Mesendoderm (in vitro differentiated cells): ENCODE measurements around the gene REN.

Experiments
- DNase-seq: peaks from one replicate; pipeline ENCODE4 v3.0.0; 2013
- H2AK5ac ChIP-seq: 2 replicates; pipeline ENCODE4 v1.6.1; 2013; ENCODE audit warnings: low read length, inconsistent platforms
- H2BK120ac ChIP-seq: 2 replicates; pipeline ENCODE4 v1.6.1; 2013; ENCODE audit warnings: low read depth, mild to moderate bottlenecking, low read length, moderate library complexity, mixed read lengths
- H2BK15ac ChIP-seq: replicated peaks from 2 replicates; pipeline ENCODE4 v1.6.1; 2013; ENCODE audit warnings: low read depth, mild to moderate bottlenecking, moderate library complexity
- H2BK5ac ChIP-seq: 2 replicates; pipeline ENCODE4 v1.6.1; 2013; ENCODE audit warnings: low read length, inconsistent platforms
- H3K18ac ChIP-seq: 2 replicates; pipeline ENCODE4 v1.6.1; 2013; ENCODE audit warnings: mild to moderate bottlenecking, low read length, mixed read lengths
- H3K23ac ChIP-seq: one replicate; pipeline ENCODE4 v1.6.1; 2013; ENCODE audit warnings: low read length
- H3K27ac ChIP-seq: 2 replicates; pipeline ENCODE4 v1.5.1; 2013; ENCODE audit warnings: low read depth, mild to moderate bottlenecking, inconsistent platforms, low read length, moderate library complexity
- H3K27me3 ChIP-seq: 2 replicates; pipeline ENCODE4 v1.6.1; 2013; ENCODE audit warnings: low read length, control low read depth, mild to moderate bottlenecking, inconsistent platforms; ENCODE audit not compliant: insufficient read depth, poor library complexity
- H3K36me3 ChIP-seq: 2 replicates; pipeline ENCODE4 v1.6.1; 2013; ENCODE audit warnings: low read length, inconsistent platforms; ENCODE audit not compliant: control insufficient read depth, insufficient read depth
- H3K4ac ChIP-seq: one replicate; pipeline ENCODE4 v1.6.1; 2013; ENCODE audit warnings: low read depth, mild to moderate bottlenecking, low read length, moderate library complexity
- H3K4me1 ChIP-seq: 2 replicates; pipeline ENCODE4 v1.6.1; 2013; ENCODE audit warnings: low read depth, low read length, inconsistent platforms; ENCODE audit not compliant: control insufficient read depth
- H3K4me2 ChIP-seq: 2 replicates; pipeline ENCODE4 v1.6.1; 2013; ENCODE audit warnings: low read length
- H3K4me3 ChIP-seq: 2 replicates; pipeline ENCODE4 v1.5.1; 2013; ENCODE audit warnings: mild to moderate bottlenecking, low read length
- H3K56ac ChIP-seq: one replicate; pipeline ENCODE4 v1.6.1; 2013; ENCODE audit warnings: low read length
- H3K79me1 ChIP-seq: 2 replicates; pipeline ENCODE4 v1.6.1; 2013; ENCODE audit warnings: low read length, inconsistent platforms
- H3K79me2 ChIP-seq: 2 replicates; pipeline ENCODE4 v1.6.1; 2013; ENCODE audit warnings: mild to moderate bottlenecking, low read length; ENCODE audit not compliant: control insufficient read depth, insufficient read depth
- H3K9ac ChIP-seq: 2 replicates; pipeline ENCODE4 v1.6.1; 2013; ENCODE audit warnings: low read length, inconsistent platforms
- H4K5ac ChIP-seq: one replicate; pipeline ENCODE4 v1.6.1; 2013; ENCODE audit warnings: low read length
- H4K8ac ChIP-seq: one replicate; pipeline ENCODE4 v1.6.1; 2013; ENCODE audit warnings: low read depth, mild to moderate bottlenecking, control low read depth, low read length, moderate library complexity
- WGBS: extraction: QIAGEN DNeasy Blood & Tissue Kit; methylation state at CpG from one replicate; pipeline ENCODE4 v1.1.7; 2013; ENCODE audit warnings: low lambda C conversion rate, missing lambda C conversion rate; ENCODE audit not compliant: insufficient coverage; ENCODE audit errors: extremely low coverage; 5-methylcytosine and 5-hydroxymethylcytosine counted together

Gene REN

GRCh38 chr1:204169858-204170257, 3.7 kb upstream of the REN start:
- no peak overlapping the region for H4K8ac ChIP-seq
- DNase-seq, result peak; percentile 42
- H3K23ac ChIP-seq, result no peak overlapping the region
- no peak overlapping the region for H2BK120ac ChIP-seq
- H4K5ac ChIP-seq, result no peak overlapping the region
- no peaks in the 10 kb centered on the region for H3K79me1 ChIP-seq
- H3K4me3 ChIP-seq, result no peak overlapping the region
- no peak overlapping the region for H3K56ac ChIP-seq
- no peak overlapping the region for H2BK15ac ChIP-seq
- no peak overlapping the region for H2BK5ac ChIP-seq
- H3K4ac ChIP-seq, result no peak overlapping the region
- H3K4me1 ChIP-seq, result no peaks in the 10 kb centered on the region
- no peak overlapping the region for H3K9ac ChIP-seq
- H3K79me2 ChIP-seq, result no peaks in the 10 kb centered on the region
- no peak overlapping the region for H3K4me2 ChIP-seq
- H3K18ac ChIP-seq, result no peak overlapping the region
- H2AK5ac ChIP-seq, result no peak overlapping the region
- WGBS, result no CpG with 5 or more reads among the region's 4 CpGs
- no peaks in the 10 kb centered on the region for H3K27me3 ChIP-seq
- H3K36me3 ChIP-seq, result no peaks in the 10 kb centered on the region
- no peak overlapping the region for H3K27ac ChIP-seq

DNA sequence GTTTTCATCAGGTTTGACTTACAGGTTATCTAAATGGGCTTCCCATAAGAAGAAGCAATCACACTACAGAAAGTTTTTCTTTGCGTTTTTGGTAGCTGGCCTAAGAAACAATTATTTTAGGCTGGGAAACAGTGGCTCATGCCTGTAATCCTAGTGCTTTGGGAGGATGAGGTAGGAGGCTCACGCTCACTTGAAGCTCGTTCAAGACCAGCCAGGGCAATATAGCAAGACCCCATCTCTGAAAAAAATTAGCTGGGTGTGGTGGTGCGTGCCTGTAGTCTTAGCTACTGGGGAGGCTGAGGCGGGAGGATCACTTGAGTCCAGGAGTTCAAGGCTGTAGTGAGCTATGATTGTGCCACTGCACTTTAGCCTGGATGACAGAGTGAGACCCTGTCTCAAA, 1.6 kb upstream of the REN start:
- Histone ChIP-seq H3K4me3 (no peak overlapping the region), H3K27ac (no peak overlapping the region), H3K79me1 (no peaks in the 10 kb centered on the region), H4K5ac (no peak overlapping the region), H3K23ac (no peak overlapping the region), H3K4me2 (no peak overlapping the region), H3K18ac (no peak overlapping the region), H2AK5ac (no peak overlapping the region), H2BK5ac (no peak overlapping the region), H3K4me1 (no peaks in the 10 kb centered on the region), H3K9ac (no peak overlapping the region), H3K4ac (no peak overlapping the region), H3K27me3 (no peaks in the 10 kb centered on the region), H2BK15ac (no peak overlapping the region), H3K56ac (no peak overlapping the region), H3K79me2 (no peaks in the 10 kb centered on the region), H3K36me3 (no peaks in the 10 kb centered on the region), H4K8ac (no peak overlapping the region), H2BK120ac (no peak overlapping the region)
- no peak for DNase-seq
- WGBS, result no CpG with 5 or more reads among the region's 5 CpGs

DNA sequence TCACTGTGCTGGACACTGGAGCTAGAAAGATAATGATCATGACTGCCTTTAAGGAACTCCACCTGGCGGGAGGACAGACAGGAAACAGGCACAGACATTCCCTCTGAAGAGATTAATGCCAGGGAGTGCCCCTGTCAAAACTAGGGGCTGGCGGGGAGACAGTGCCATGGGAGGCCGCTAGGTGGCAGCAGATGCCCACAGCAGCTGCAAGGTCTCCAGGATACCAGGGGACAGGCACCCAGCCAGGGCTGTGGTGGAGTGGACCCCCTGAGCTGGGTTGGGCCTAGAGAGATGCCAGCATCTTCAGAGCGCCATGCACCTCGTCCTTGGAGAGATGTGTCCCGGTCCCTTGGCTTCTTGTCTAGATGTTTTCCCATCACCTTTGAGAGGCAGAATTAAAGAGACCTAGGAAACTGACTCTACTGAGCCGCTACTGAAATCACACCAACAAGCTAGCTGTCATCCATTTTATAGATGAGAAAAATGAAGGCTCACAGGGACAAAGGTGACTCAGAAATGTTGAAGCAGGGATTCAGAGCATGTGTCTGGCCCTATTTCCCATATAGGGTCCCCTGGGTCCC, 3.6 kb downstream of the REN start:
- Histone ChIP-seq H4K8ac (no peak overlapping the region), H3K36me3 (no peaks in the 10 kb centered on the region), H3K9ac (no peak overlapping the region), H4K5ac (no peak overlapping the region), H3K23ac (no peak overlapping the region), H3K4ac (no peak overlapping the region), H2BK5ac (no peak overlapping the region), H3K18ac (no peak overlapping the region), H2AK5ac (no peak overlapping the region), H3K4me3 (no peak overlapping the region), H3K56ac (no peak overlapping the region), H3K4me1 (no peaks in the 10 kb centered on the region), H3K79me2 (no peaks in the 10 kb centered on the region), H3K4me2 (no peak overlapping the region), H2BK120ac (no peak overlapping the region), H3K79me1 (no peaks in the 10 kb centered on the region), H3K27me3 (no peaks in the 10 kb centered on the region), H3K27ac (no peak overlapping the region), H2BK15ac (no peak overlapping the region)
- peak; percentile 82 for DNase-seq
- WGBS, result no CpG with 5 or more reads among the region's 7 CpGs

DNA sequence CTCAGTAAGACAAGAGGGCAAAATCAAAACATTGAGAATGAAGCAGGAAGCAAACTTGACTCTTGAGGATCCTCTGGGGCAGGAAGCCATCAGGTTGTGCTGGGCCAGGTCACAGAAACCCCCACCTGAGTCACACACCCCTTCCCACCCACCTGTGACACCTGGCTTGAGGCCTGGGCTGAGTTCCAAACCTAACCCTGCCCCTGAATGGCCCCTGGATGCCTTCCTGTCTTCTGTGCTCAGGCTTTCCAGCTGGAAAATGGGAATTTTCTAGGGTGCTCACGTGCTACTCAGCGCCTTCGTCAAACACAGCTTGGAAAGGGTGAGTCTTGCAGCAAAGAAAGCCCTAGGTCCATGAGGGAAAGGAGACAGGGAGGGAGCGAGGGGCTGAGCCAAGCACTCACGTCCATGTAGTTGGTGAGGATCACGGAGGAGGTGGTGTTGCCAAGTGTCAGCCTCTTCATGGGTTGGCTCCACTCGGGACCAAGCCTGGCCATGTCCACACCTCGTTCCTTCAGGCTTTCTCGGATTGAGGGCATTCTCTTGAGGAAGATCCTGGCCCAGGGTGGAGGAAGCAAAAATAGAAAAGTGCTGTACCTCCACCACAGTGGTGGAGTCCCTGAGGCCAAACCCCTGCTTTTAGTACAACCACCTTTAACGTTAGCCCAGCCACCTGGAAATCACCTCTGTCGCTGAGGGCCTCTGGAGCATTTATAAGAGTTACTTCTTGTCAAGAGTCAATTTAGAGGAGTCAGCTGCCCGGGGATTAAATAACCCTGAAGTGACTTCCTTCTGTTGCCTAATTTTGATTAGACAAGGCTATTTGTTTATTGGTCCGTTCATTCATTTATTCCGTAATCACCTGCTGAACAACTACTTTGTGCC, 4.3 kb downstream of the REN start:
- H3K4me3 ChIP-seq, result no peak overlapping the region

DNA sequence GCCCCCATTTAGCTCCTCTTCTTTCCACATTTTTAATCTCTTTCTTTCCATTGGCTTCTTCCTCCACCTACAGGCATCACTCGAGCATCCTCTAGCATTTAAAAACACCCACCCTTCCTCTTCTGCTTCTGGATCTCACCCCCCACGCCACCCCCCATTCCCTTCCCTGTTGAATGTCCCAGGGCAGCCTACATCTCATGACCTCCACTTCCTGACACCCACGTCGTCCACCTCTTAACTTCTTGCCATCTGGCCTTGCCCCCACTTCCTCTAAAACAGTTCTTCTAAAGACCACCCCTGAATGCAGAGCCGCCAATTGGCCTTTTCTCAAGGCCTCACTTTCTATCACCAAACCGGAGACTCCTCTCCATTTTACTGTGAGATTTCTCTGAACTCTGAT, 8.2 kb downstream of the REN start:
- no peak overlapping the region for H4K8ac ChIP-seq
- WGBS, result no CpG with 5 or more reads among the region's 6 CpGs

More for the DNA sequence above, 4.3 kb downstream of the REN start:
- Histone ChIP-seq H2BK120ac (no peak overlapping the region), H3K27ac (no peak overlapping the region), H3K9ac (no peak overlapping the region), H3K4ac (no peak overlapping the region), H2BK15ac (no peak overlapping the region), H4K8ac (no peak overlapping the region), H3K36me3 (no peaks in the 10 kb centered on the region), H3K18ac (no peak overlapping the region), H3K27me3 (no peaks in the 10 kb centered on the region), H4K5ac (no peak overlapping the region), H3K79me2 (no peaks in the 10 kb centered on the region), H2AK5ac (no peak overlapping the region), H3K56ac (no peak overlapping the region), H2BK5ac (no peak overlapping the region), H3K79me1 (no peaks in the 10 kb centered on the region), H3K23ac (no peak overlapping the region), H3K4me1 (no peaks in the 10 kb centered on the region), H3K4me2 (no peak overlapping the region)
- no CpG with 5 or more reads among the region's 14 CpGs for WGBS
- DNase-seq, result no peak

More for the DNA sequence above, 8.2 kb downstream of the REN start:
- no peaks in the 10 kb centered on the region for H3K27me3 ChIP-seq
- H2BK120ac ChIP-seq, result no peak overlapping the region
- no peaks in the 10 kb centered on the region for H3K36me3 ChIP-seq
- no peak overlapping the region for H2AK5ac ChIP-seq
- no peak overlapping the region for H3K23ac ChIP-seq
- DNase-seq, result no peak
- H3K4ac ChIP-seq, result no peak overlapping the region
- no peak overlapping the region for H2BK15ac ChIP-seq
- H3K9ac ChIP-seq, result no peak overlapping the region
- no peaks in the 10 kb centered on the region for H3K79me1 ChIP-seq
- H3K27ac ChIP-seq, result no peak overlapping the region
- H2BK5ac ChIP-seq, result no peak overlapping the region
- H3K18ac ChIP-seq, result no peak overlapping the region
- no peak overlapping the region for H3K4me2 ChIP-seq
- no peaks in the 10 kb centered on the region for H3K4me1 ChIP-seq
- no peak overlapping the region for H3K56ac ChIP-seq
- H3K79me2 ChIP-seq, result no peaks in the 10 kb centered on the region
- no peak overlapping the region for H3K4me3 ChIP-seq
- H4K5ac ChIP-seq, result no peak overlapping the region
